ENCODE measurements around the gene MAFB. TPM values are rescaled to one million over a fixed set of nuclear protein-coding genes. Genes with fewer than 3 reads are reported as not detected.
"Not testable (repeated sequence)": the region's sequence is repeated elsewhere in the genome, so short reads cannot be mapped to it uniquely, and the experiment has no call there.

Gene MAFB
- polyA plus RNA-seq = 8.8 TPM
- long read RNA-seq, donor 1, partial matches to known transcripts = 0 of 4 reads
- long read RNA-seq, donor 1, other reads (novel, unspliced or antisense) = 0 of 4 reads
- long read RNA-seq, donor 2, transcript MAFB-201 (1 exons, 3,393 nt) = major isoform, 15 of 15 reads
- long read RNA-seq, donor 2, partial matches to known transcripts = 0 of 15 reads
- long read RNA-seq, donor 2, other reads (novel, unspliced or antisense) = 0 of 15 reads
- long read RNA-seq, donor 3, transcript MAFB-201 (1 exons, 3,393 nt) = major isoform, 29 of 29 reads
- long read RNA-seq, donor 3, partial matches to known transcripts = 0 of 29 reads
- long read RNA-seq, donor 3, other reads (novel, unspliced or antisense) = 0 of 29 reads
- long read RNA-seq, donor 4 = 0 reads
- long read RNA-seq, donor 5, transcript MAFB-201 (1 exons, 3,393 nt) = major isoform, 8 of 8 reads
- long read RNA-seq, donor 5, partial matches to known transcripts = 0 of 8 reads
- long read RNA-seq, donor 5, other reads (novel, unspliced or antisense) = 0 of 8 reads
- long read RNA-seq, donor 6, transcript MAFB-201 (1 exons, 3,393 nt) = major isoform, 18 of 18 reads
- long read RNA-seq, donor 6, partial matches to known transcripts = 0 of 18 reads
- long read RNA-seq, donor 6, other reads (novel, unspliced or antisense) = 0 of 18 reads
- long read RNA-seq, donor 7, transcript MAFB-201 (1 exons, 3,393 nt) = major isoform, 6 of 6 reads
- long read RNA-seq, donor 7, partial matches to known transcripts = 0 of 6 reads
- long read RNA-seq, donor 7, other reads (novel, unspliced or antisense) = 0 of 6 reads
- long read RNA-seq, donor 8, transcript MAFB-201 (1 exons, 3,393 nt) = major isoform, 10 of 10 reads
- long read RNA-seq, donor 8, partial matches to known transcripts = 0 of 10 reads
- long read RNA-seq, donor 8, other reads (novel, unspliced or antisense) = 0 of 10 reads
- long read RNA-seq, donor 9, transcript MAFB-201 (1 exons, 3,393 nt) = major isoform, 12 of 12 reads
- long read RNA-seq, donor 9, partial matches to known transcripts = 0 of 12 reads
- long read RNA-seq, donor 9, other reads (novel, unspliced or antisense) = 0 of 12 reads
- long read RNA-seq, donor 10, transcript MAFB-201 (1 exons, 3,393 nt) = major isoform, 8 of 8 reads
- long read RNA-seq, donor 10, partial matches to known transcripts = 0 of 8 reads
- long read RNA-seq, donor 10, other reads (novel, unspliced or antisense) = 0 of 8 reads
- long read RNA-seq, donor 11, transcript MAFB-201 (1 exons, 3,393 nt) = major isoform, 14 of 14 reads
- long read RNA-seq, donor 11, partial matches to known transcripts = 0 of 14 reads
- long read RNA-seq, donor 11, other reads (novel, unspliced or antisense) = 0 of 14 reads

GRCh38 chr20:40689100-40689942 is at the start of gene MAFB:
Gene MAFB, minus strand, starts transcription at chr20:40689236. Its CDS starts 386 bp downstream, at chr20:40688850.
- H3K27me3 ChIP-seq (ENCODE audit: control insufficient read depth, insufficient read depth, low read length) = peaks cover 85% of the 10 kb centered on the region
- whole genome bisulfite sequencing (ENCODE audit: insufficient coverage, low lambda C conversion rate) = no CpG with 5 or more reads among the region's 85 CpGs
- DNase-seq = peak; percentile 90 to 94
- H3K36me3 ChIP-seq (ENCODE audit: control insufficient read depth, insufficient read depth, low read length) = no peaks in the 10 kb centered on the region
- peaks cover 7% of the 10 kb centered on the region for H3K9me3 ChIP-seq (ENCODE audit: control insufficient read depth, low read depth, low read length)
- H3K4me3 ChIP-seq (ENCODE audit: low read length) = peak within 1 kb of the TSS; percentile 51
- peaks cover 10% of the 10 kb centered on the region for H3K4me1 ChIP-seq (ENCODE audit: control insufficient read depth, insufficient read depth, low read length)
- peak within 1 kb of the TSS; percentile 79 for H3K27ac ChIP-seq (ENCODE audit: low read length)

DNA sequence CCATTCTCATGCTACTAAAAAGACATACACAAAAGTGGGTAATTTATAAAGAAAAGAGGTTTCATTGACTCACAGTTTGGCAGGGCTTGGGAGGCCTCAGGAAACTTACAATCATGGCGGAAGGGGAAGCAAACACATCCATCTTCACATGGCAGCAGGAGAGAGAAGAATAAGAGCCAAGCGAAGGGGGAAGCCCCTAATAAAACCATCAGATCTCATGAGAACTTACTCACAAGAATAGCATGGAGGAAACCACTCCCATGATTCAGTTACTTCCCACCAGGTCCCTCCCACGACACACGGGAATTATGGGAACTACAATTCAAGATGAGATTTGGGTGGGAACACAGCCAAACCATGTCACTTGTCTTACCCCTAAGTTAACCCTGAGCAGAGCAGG is 47.4 kb upstream of the MAFB start:
- WGBS (ENCODE audit: insufficient coverage, low lambda C conversion rate) = no CpG with 5 or more reads among the region's 4 CpGs
- not testable (repeated sequence) for H3K27me3 ChIP-seq (ENCODE audit: control insufficient read depth, insufficient read depth, low read length); H3K27ac ChIP-seq (ENCODE audit: low read length); H3K4me3 ChIP-seq (ENCODE audit: low read length); H3K36me3 ChIP-seq (ENCODE audit: control insufficient read depth, insufficient read depth, low read length); H3K4me1 ChIP-seq (ENCODE audit: control insufficient read depth, insufficient read depth, low read length); H3K9me3 ChIP-seq (ENCODE audit: control insufficient read depth, low read depth, low read length); DNase-seq

DNA sequence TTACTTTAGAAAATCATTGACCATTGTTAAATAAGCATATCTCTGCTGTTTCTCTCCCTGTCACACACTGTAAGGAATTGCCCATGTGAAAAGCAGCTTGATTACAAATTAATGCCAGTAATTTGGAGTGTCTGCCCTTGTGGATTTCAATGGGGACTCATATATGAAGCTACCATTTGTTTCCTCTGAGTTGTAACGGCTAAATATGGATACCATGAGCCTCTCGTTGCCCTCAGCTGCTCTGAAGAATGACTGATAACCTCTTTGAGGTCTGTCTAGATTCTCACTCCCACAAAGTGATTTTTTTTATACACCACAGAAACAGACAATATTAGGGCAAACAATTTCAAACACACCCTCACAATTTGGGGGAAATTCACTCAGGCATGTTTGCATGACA is 40.0 kb upstream of the MAFB start:
- Histone ChIP-seq H3K36me3 (ENCODE audit: control insufficient read depth, insufficient read depth, low read length) (no peaks in the 10 kb centered on the region), H3K27me3 (ENCODE audit: control insufficient read depth, insufficient read depth, low read length) (peaks cover 4% of the 10 kb centered on the region)

DNA sequence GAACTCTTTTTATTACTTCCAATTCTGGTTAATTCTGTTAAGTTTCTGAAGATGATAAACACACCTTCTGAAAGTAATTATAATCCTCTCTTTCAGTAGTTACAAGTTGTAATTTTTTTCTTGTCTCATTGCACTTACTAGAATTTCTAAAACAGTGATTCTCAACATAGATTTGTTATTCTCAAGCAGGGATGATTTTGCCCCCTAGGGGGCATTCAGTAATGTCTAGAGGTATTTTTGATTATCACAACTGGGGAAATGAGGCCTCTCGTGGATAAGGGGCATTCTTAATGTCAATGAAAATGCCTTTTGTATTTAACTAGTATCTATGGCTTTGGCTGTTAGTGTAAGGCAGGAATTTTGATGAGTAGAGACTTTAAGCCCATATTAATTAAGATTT is 39.4 kb upstream of the MAFB start:
- H3K4me3 ChIP-seq (ENCODE audit: low read length) = no peak overlapping the region
- no peaks in the 10 kb centered on the region for H3K36me3 ChIP-seq (ENCODE audit: control insufficient read depth, insufficient read depth, low read length)
- DNase-seq = no peak
- no peak overlapping the region for H3K27ac ChIP-seq (ENCODE audit: low read length)
- no peaks in the 10 kb centered on the region for H3K4me1 ChIP-seq (ENCODE audit: control insufficient read depth, insufficient read depth, low read length)
- H3K9me3 ChIP-seq (ENCODE audit: control insufficient read depth, low read depth, low read length) = no peaks in the 10 kb centered on the region
- WGBS (ENCODE audit: insufficient coverage, low lambda C conversion rate) = no CpG with 5 or more reads among the region's 1 CpG
- peaks cover 4% of the 10 kb centered on the region for H3K27me3 ChIP-seq (ENCODE audit: control insufficient read depth, insufficient read depth, low read length)

More for the DNA sequence above, 40.0 kb upstream of the MAFB start:
- WGBS (ENCODE audit: insufficient coverage, low lambda C conversion rate) = no CpG with 5 or more reads among the region's 2 CpGs
- Histone ChIP-seq H3K9me3 (ENCODE audit: control insufficient read depth, low read depth, low read length) (no peaks in the 10 kb centered on the region), H3K4me1 (ENCODE audit: control insufficient read depth, insufficient read depth, low read length) (no peaks in the 10 kb centered on the region), H3K27ac (ENCODE audit: low read length) (no peak overlapping the region), H3K4me3 (ENCODE audit: low read length) (no peak overlapping the region)
- DNase-seq = no peak

DNA sequence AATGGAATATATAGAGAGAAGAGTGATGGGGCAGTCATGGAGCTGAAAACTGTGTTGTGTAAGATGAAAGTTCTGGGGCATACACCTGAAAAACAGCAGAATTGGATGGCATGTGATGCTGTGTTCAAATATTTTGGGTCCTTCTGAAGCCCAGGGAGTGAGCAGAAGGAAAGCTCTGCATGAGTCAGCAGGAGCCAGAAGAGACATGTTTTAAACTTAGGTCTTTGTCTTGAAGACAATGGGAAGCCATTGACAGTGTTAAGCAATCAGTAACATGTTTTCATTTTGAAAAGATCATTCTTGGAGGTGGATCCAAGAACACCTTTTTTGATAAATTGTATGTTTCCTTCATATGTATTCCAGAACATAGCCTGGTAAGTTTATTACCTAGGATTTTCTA is 38.9 kb upstream of the MAFB start:
- H3K9me3 ChIP-seq (ENCODE audit: control insufficient read depth, low read depth, low read length) = no peaks in the 10 kb centered on the region
- H3K27me3 ChIP-seq (ENCODE audit: control insufficient read depth, insufficient read depth, low read length) = peaks cover 4% of the 10 kb centered on the region
- no peaks in the 10 kb centered on the region for H3K36me3 ChIP-seq (ENCODE audit: control insufficient read depth, insufficient read depth, low read length)
- H3K4me1 ChIP-seq (ENCODE audit: control insufficient read depth, insufficient read depth, low read length) = no peaks in the 10 kb centered on the region
- DNase-seq = no peak
- H3K4me3 ChIP-seq (ENCODE audit: low read length) = no peak overlapping the region
- no peak overlapping the region for H3K27ac ChIP-seq (ENCODE audit: low read length)

- H3K36me3 ChIP-seq (ENCODE audit: control insufficient read depth, insufficient read depth, low read length) = no peaks in the 10 kb centered on the region
- H3K9me3 ChIP-seq (ENCODE audit: control insufficient read depth, low read depth, low read length) = no peaks in the 10 kb centered on the region
- H3K27ac ChIP-seq (ENCODE audit: low read length) = no peak overlapping the region
- H3K27me3 ChIP-seq (ENCODE audit: control insufficient read depth, insufficient read depth, low read length) = peaks cover 4% of the 10 kb centered on the region
- WGBS (ENCODE audit: insufficient coverage, low lambda C conversion rate) = 80% methylated on average over 1 of the region's 3 CpGs
- no peak for DNase-seq
- H3K4me1 ChIP-seq (ENCODE audit: control insufficient read depth, insufficient read depth, low read length) = no peaks in the 10 kb centered on the region
- no peak overlapping the region for H3K4me3 ChIP-seq (ENCODE audit: low read length)
Observed at GRCh38 chr20:40726776-40727175, 37.7 kb upstream of the MAFB start.

GRCh38 chr20:40724566-40724965 is 35.5 kb upstream of the MAFB start:
- Histone ChIP-seq H3K4me1 (ENCODE audit: control insufficient read depth, insufficient read depth, low read length) (no peaks in the 10 kb centered on the region), H3K36me3 (ENCODE audit: control insufficient read depth, insufficient read depth, low read length) (no peaks in the 10 kb centered on the region), H3K27ac (ENCODE audit: low read length) (no peak overlapping the region), H3K9me3 (ENCODE audit: control insufficient read depth, low read depth, low read length) (no peaks in the 10 kb centered on the region), H3K27me3 (ENCODE audit: control insufficient read depth, insufficient read depth, low read length) (peaks cover 11% of the 10 kb centered on the region), H3K4me3 (ENCODE audit: low read length) (no peak overlapping the region)
- no peak for DNase-seq
- WGBS (ENCODE audit: insufficient coverage, low lambda C conversion rate) = no CpG with 5 or more reads among the region's 7 CpGs

DNA sequence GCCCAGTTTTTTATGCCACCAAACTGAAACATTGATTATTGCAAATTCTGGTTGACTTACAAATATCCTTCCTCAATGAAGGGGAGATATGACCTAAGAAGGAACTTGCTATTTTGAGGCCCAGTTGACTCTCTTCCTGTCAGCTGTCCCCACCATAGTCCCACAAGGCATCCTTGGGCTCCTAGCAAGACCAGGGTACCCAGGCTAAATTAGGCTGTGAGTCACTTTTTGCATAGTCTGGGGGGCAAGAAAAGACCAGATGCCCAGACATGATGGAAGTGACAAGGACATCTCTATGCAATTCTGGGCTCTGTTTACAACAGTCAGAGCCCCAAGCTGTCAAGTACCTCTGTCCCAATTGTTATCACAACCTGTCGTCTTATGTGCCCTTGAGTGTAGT is 31.8 kb upstream of the MAFB start:
- Histone ChIP-seq H3K9me3 (ENCODE audit: control insufficient read depth, low read depth, low read length) (no peaks in the 10 kb centered on the region), H3K27ac (ENCODE audit: low read length) (no peak overlapping the region), H3K4me3 (ENCODE audit: low read length) (no peak overlapping the region), H3K4me1 (ENCODE audit: control insufficient read depth, insufficient read depth, low read length) (no peaks in the 10 kb centered on the region), H3K27me3 (ENCODE audit: control insufficient read depth, insufficient read depth, low read length) (peaks cover 13% of the 10 kb centered on the region), H3K36me3 (ENCODE audit: control insufficient read depth, insufficient read depth, low read length) (no peaks in the 10 kb centered on the region)
- no CpG with 5 or more reads among the region's 1 CpG for WGBS (ENCODE audit: insufficient coverage, low lambda C conversion rate)
- DNase-seq = no peak

- WGBS (ENCODE audit: insufficient coverage, low lambda C conversion rate) = 87% methylated on average over 3 of the region's 8 CpGs
Observed at GRCh38 chr20:40720099-40720498, 31.1 kb upstream of the MAFB start.

More at GRCh38 chr20:40720099-40720498, 31.1 kb upstream of the MAFB start:
- peaks cover 13% of the 10 kb centered on the region for H3K27me3 ChIP-seq (ENCODE audit: control insufficient read depth, insufficient read depth, low read length)
- no peaks in the 10 kb centered on the region for H3K4me1 ChIP-seq (ENCODE audit: control insufficient read depth, insufficient read depth, low read length)
- no peak overlapping the region for H3K4me3 ChIP-seq (ENCODE audit: low read length)
- no peak for DNase-seq
- H3K9me3 ChIP-seq (ENCODE audit: control insufficient read depth, low read depth, low read length) = no peaks in the 10 kb centered on the region
- H3K27ac ChIP-seq (ENCODE audit: low read length) = no peak overlapping the region
- no peaks in the 10 kb centered on the region for H3K36me3 ChIP-seq (ENCODE audit: control insufficient read depth, insufficient read depth, low read length)

All from large intestine (tissue), 12 donors.